ENCODE results near the gene HSD17B1. TPM values are rescaled to one million over a fixed set of nuclear protein-coding genes. Genes with fewer than 3 reads are reported as not detected.
"Not testable (repeated sequence)": the region's sequence is repeated elsewhere in the genome, so short reads cannot be mapped to it uniquely, and the experiment has no call there.

HSD17B1 gene
- total RNA-seq, 4 donors from 2014 or later: 2.3 to 6.6 (median 4.6) TPM

DNA sequence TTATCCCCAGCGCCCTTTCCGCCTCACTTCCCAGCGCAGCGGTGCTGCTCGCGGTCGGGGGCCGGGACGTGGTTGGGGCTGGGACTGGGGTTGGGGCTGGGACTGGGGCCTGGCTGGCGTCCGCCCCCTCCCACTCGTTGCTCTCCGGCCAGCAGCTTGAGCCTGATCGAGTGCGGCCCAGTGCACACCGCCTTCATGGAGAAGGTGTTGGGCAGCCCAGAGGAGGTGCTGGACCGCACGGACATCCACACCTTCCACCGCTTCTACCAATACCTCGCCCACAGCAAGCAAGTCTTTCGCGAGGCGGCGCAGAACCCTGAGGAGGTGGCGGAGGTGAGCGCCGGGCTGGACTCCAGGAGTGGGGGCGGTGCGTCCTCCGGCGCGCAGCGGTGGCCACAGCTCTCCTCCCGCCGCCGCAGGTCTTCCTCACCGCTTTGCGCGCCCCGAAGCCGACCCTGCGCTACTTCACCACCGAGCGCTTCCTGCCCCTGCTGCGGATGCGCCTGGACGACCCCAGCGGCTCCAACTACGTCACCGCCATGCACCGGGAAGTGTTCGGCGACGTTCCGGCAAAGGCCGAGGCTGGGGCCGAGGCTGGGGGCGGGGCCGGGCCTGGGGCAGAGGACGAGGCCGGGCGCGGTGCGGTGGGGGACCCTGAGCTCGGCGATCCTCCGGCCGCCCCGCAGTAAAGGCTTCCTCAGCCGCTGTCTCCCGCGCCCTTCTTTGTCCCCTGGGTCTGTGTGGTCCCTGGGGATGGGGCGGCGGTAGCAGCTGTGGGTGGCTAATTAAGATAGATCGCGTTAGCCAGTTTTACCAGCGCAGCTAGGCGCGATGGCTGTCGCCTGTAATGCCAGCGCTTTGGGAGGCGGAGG lies 1.8 kb downstream of the HSD17B1 start:
- TF ChIP-seq, protein P1, sequence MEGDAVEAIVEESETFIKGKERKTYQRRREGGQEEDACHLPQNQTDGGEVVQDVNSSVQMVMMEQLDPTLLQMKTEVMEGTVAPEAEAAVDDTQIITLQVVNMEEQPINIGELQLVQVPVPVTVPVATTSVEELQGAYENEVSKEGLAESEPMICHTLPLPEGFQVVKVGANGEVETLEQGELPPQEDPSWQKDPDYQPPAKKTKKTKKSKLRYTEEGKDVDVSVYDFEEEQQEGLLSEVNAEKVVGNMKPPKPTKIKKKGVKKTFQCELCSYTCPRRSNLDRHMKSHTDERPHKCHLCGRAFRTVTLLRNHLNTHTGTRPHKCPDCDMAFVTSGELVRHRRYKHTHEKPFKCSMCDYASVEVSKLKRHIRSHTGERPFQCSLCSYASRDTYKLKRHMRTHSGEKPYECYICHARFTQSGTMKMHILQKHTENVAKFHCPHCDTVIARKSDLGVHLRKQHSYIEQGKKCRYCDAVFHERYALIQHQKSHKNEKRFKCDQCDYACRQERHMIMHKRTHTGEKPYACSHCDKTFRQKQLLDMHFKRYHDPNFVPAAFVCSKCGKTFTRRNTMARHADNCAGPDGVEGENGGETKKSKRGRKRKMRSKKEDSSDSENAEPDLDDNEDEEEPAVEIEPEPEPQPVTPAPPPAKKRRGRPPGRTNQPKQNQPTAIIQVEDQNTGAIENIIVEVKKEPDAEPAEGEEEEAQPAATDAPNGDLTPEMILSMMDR (IDR thresholded peaks at IDR 0.05): no peak
- TF ChIP-seq POLR2A (IDR thresholded peaks at IDR 0.05): peak in 1 of 2 donors; percentile 80
- H3K4me3 ChIP-seq (ENCODE audit: low read depth, poor library complexity, severe bottlenecking): peak overlapping the region; percentile 64
- 1 to 2% methylated on average over 18 to 67 of the region's 82 CpGs for WGBS, 2 donors
- peak; percentile 78 to 97 for DNase-seq (ENCODE audit: low spot score in 2 of 2)
- intact Hi-C loops (cut with DNase I; ENCODE audit: low total_unique reads): no loop called here

DNA sequence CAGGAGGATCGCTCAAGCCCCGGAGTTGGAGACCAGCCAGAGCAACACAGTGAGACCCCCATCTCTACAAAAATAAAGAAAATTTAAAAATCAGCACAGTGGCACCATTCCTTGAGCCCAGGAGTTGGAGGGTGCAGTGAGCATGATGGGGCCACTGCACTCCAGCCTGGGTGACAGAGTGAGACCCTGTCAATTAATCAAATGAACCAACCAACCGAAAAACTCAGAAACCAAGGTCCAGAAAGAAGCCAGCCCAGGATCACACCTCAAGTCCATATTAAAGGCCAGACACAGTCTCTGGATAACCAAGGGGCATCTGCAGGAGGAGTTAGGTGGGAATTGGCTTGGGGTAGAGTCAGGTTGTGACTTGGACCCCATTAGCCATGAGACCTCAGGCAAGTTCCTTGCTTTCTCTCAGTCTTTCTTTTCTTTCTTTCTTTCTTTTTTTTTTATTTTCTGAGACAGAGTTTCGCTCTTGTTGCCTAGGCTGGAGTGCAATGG lies 2.4 kb downstream of the HSD17B1 start:
- WGBS, 2 donors: 25 to 27% methylated on average over 4 of the region's 4 CpGs
- intact Hi-C loops (cut with DNase I; ENCODE audit: low total_unique reads): no loop called here
- TF ChIP-seq, protein P1 (IDR thresholded peaks at IDR 0.05): no peak
- no peak for TF ChIP-seq POLR2A (IDR thresholded peaks at IDR 0.05)
- no peak for DNase-seq (ENCODE audit: low spot score in 2 of 2)
- peak overlapping the region; percentile 64 for H3K4me3 ChIP-seq (ENCODE audit: low read depth, poor library complexity, severe bottlenecking)

DNA sequence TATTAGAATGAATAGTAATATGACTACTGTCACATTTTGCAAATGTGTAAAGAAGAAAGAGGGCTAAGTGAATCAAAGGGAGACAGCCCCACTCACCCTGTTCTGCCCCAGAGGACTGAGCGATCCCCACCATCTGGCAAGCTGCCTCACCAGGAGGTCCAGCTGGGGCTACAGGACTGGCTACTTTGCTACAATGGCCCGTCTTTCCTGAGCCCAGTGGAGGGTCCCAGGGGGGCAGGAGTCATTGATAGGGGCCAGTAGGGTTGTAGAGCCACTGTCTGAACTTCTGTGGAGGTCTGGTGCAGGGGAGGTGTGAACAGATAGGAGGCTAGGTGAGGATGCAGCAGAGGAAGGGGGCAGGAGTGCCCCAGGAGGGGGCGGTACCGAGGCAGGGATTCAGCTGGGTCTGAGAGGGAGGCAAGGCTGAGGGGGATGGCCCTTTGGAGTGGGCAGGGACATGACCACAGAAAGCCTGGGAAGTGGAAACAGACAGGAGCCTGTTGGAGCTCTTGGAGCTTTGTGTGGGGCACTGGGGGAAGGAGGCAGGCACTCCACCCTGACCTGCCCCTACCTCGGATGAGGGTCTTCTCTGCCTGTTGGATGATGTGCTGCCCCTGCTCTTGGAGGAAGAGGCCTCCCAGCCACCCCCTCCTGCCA lies 3.4 kb downstream of the HSD17B1 start:
- H3K4me3 ChIP-seq (ENCODE audit: low read depth, poor library complexity, severe bottlenecking); intact Hi-C loops (cut with DNase I; ENCODE audit: low total_unique reads); DNase-seq (ENCODE audit: low spot score in 2 of 2): not testable (repeated sequence)
- 55 to 57% methylated on average over 5 of the region's 5 CpGs for WGBS, 2 donors

DNA sequence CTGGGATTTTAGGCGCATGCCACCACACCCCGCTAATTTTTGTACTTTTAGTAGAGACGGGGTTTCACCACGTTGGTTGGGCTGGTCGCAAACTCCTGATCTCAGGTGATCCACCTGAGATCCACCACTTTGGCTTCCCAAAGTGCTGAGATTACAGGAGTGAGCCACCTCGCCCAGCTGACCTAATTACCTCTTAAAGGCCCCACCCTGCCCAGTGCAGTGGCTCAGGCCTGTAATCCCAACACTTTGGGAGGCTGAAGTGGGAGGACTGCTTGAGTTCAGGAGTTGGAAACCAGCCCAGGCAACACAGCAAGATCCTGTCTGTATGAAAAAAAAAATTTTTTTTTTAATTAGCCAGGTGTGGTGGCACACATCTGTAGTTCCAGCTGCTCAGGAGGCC lies 6.4 kb downstream of the HSD17B1 start:
- H3K4me3 ChIP-seq (ENCODE audit: low read depth, poor library complexity, severe bottlenecking): no peak overlapping the region
- 54 to 57% methylated on average over 6 of the region's 6 CpGs for WGBS, 2 donors
- TF ChIP-seq POLR2A (IDR thresholded peaks at IDR 0.05): no peak
- TF ChIP-seq, protein P1 (IDR thresholded peaks at IDR 0.05): no peak
- intact Hi-C loops (cut with DNase I; ENCODE audit: low total_unique reads): no loop called here
- DNase-seq (ENCODE audit: low spot score in 2 of 2): no peak

DNA sequence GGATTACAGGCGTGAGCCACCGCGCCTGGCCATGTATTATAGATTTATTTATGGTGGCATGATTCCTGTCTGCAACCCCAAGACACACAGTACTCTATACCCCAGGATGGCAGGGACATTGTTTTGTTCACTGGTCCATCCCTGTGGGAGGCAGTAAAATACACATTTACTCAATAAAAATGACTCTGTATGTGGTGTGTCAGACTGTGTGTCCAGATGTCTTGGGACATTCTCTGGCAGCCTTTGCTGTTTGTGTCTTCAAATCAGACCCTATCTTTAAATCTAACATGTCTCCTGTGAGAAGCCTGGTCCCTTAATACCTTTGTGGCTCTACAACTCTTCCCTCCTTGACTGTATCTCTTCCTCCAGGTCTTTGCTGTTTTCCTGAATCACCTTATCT lies 7.5 kb downstream of the HSD17B1 start:
- no peak for TF ChIP-seq POLR2A (IDR thresholded peaks at IDR 0.05)
- TF ChIP-seq, protein P1 (IDR thresholded peaks at IDR 0.05): no peak
- intact Hi-C loops (cut with DNase I; ENCODE audit: low total_unique reads): no loop called here
- 60 to 82% methylated on average over 1 to 3 of the region's 3 CpGs for WGBS, 2 donors
- H3K4me3 ChIP-seq (ENCODE audit: low read depth, poor library complexity, severe bottlenecking): no peak overlapping the region
- DNase-seq (ENCODE audit: low spot score in 2 of 2): no peak

DNA sequence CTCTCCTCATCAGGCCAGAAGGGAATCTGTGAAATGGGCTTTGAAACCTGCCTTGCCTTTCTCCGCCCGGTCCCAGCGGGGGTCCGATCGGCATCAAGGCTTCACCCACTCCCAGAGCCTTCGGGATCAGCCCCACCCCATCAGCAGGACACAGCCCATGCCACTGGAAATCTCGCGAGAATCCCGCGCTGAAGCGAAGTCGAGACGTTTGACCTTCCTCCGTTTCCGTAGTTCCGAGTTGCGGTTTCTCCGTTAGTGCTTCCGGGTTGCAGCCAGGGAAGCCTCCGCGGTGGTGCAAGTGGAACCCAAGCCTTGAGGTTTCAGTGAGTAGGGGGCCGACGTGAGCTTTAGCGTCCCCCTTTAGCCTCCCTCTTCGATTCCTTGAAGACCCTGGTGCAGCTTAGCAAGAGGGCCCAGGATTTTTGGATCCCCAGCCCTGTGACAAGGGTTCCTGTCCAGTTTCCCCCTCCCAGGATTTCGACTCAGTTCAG lies 9.2 kb downstream of the HSD17B1 start, which contains the start of gene COASY:
TSS of gene COASY (plus strand) at position 252 of the 491 bp plus-strand sequence. CDS start 475 bp downstream, outside the sequence.
- intact Hi-C loops (cut with DNase I; ENCODE audit: low total_unique reads): no loop called here
- TF ChIP-seq POLR2A (IDR thresholded peaks at IDR 0.05): no peak
- TF ChIP-seq, protein P1 (IDR thresholded peaks at IDR 0.05): no peak
- peak within 1 kb of the TSS; percentile 82 for H3K4me3 ChIP-seq (ENCODE audit: low read depth, poor library complexity, severe bottlenecking)
- DNase-seq (ENCODE audit: low spot score in 2 of 2): peak; percentile 95 to 99
- WGBS, 2 donors: 0% methylated on average over 26 of the region's 26 CpGs
